ENCODE measurements around the gene IFIH1.

The IFIH1 gene

DNA sequence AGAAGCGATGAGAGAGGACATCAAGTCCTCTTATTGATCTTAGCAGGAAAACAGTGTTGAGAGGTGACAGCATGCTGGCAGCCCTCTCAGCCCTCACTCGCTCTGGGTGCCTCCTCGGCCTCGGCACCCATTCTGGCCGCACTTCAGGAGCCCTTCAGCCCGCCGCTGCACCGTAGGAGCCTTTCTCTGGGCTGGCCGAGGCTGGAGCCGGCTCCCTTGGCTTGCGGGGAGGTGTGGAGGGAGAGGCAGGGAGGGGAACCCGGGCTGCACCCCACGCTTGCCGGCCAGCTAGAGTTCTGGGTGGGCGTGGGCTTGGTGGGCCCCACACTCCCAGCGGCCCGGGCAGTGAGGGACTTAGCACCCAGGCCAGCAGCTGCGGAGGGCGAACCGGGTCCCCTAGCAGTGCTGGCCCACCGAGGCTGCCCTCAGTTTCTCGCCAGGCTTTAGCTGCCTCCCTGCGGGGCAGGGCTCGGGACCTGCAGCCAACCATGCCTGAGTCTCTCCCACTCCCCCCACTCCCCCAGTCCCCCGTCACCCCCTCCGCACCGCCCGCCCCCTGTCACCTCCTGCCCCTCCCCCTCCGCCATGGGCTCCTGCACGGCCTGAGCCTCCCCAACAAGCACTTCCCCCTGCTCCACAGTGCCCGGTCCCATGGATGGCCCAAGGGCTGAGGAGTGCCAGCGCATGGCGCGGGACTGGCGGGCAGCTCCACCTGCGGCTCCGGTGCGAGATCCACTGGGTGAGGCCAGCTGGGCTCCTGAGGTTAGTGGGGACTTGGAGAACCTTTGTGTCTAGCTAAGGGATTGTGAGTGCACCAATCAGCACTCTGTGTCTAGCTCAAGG lies 83.6 kb downstream of the IFIH1 start:
- TF ChIP-seq ZFP3 (CRISPR knock-in tag; IDR thresholded peaks at IDR 0.05) (no peak), ISL1 (CRISPR knock-in tag; IDR thresholded peaks at IDR 0.05) (no peak), ZNF8 (CRISPR knock-in tag; IDR thresholded peaks at IDR 0.05) (no peak), BACH2 (CRISPR knock-in tag; IDR thresholded peaks at IDR 0.05; ENCODE audit: borderline replicate concordance) (no peak), SNAI2 (CRISPR knock-in tag; IDR thresholded peaks at IDR 0.05) (no peak), RARB (CRISPR knock-in tag; IDR thresholded peaks at IDR 0.05) (no peak)
- no peak for ATAC-seq

GRCh38 chr2:162233197-162233596 lies 85.3 kb downstream of the IFIH1 start:
- no peak; the same call in 2 of the 3 replicates for ATAC-seq
- TF ChIP-seq ZNF8 (CRISPR knock-in tag; IDR thresholded peaks at IDR 0.05) (no peak), GLIS3 (CRISPR knock-in tag; IDR thresholded peaks at IDR 0.05) (no peak), ARNTL (CRISPR knock-in tag; IDR thresholded peaks at IDR 0.05; ENCODE audit: borderline replicate concordance, low read depth) (no peak), ZFP30 (CRISPR knock-in tag; IDR thresholded peaks at IDR 0.05) (no peak), ESRRG (CRISPR knock-in tag; IDR thresholded peaks at IDR 0.05) (no peak)

- ATAC-seq = no peak
- TF ChIP-seq ARNTL (CRISPR knock-in tag; IDR thresholded peaks at IDR 0.05; ENCODE audit: borderline replicate concordance, low read depth) (no peak), CSDC2 (CRISPR knock-in tag; IDR thresholded peaks at IDR 0.05) (no peak), TSHZ2 (CRISPR knock-in tag; IDR thresholded peaks at IDR 0.05) (no peak), OSR1 (CRISPR knock-in tag; IDR thresholded peaks at IDR 0.05) (no peak), ESRRG (CRISPR knock-in tag; IDR thresholded peaks at IDR 0.05) (no peak)
These were observed 85.8 kb downstream of the IFIH1 start for GRCh38 chr2:162232671-162233070.

DNA sequence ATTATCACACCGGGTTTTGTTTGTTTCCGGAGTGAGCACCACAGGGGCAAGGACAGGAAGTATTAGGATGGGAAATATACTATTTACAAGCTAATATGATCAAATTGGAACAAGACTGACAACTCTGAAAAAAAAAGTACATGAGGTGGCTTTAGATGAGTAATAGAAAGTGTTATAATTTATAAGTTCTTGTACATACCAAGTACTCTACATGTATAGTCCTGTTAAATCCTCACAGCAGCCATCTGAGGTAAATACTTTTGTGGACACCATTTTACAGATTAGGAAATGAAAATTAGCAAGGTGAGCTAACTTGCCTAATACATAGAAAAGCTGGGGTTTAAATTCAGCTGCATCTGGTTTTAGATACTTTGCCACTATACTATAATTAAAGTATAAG lies 86.5 kb downstream of the IFIH1 start:
- TF ChIP-seq CREB5 (CRISPR knock-in tag; IDR thresholded peaks at IDR 0.05; ENCODE audit: low read depth) (no peak), GLIS3 (CRISPR knock-in tag; IDR thresholded peaks at IDR 0.05) (no peak), ZNF8 (CRISPR knock-in tag; IDR thresholded peaks at IDR 0.05) (no peak), CSDC2 (CRISPR knock-in tag; IDR thresholded peaks at IDR 0.05) (no peak), ESRRG (CRISPR knock-in tag; IDR thresholded peaks at IDR 0.05) (no peak), TSHZ2 (CRISPR knock-in tag; IDR thresholded peaks at IDR 0.05) (no peak), ZFP30 (CRISPR knock-in tag; IDR thresholded peaks at IDR 0.05) (no peak), OSR1 (CRISPR knock-in tag; IDR thresholded peaks at IDR 0.05) (no peak), ZC3H10 (CRISPR knock-in tag; IDR thresholded peaks at IDR 0.05) (no peak), TCF4 (CRISPR knock-in tag; IDR thresholded peaks at IDR 0.05; ENCODE audit: borderline replicate concordance) (no peak), ZNF70 (CRISPR knock-in tag; IDR thresholded peaks at IDR 0.05) (no peak), RARB (CRISPR knock-in tag; IDR thresholded peaks at IDR 0.05) (no peak)
- TF ChIP-seq, protein P1, sequence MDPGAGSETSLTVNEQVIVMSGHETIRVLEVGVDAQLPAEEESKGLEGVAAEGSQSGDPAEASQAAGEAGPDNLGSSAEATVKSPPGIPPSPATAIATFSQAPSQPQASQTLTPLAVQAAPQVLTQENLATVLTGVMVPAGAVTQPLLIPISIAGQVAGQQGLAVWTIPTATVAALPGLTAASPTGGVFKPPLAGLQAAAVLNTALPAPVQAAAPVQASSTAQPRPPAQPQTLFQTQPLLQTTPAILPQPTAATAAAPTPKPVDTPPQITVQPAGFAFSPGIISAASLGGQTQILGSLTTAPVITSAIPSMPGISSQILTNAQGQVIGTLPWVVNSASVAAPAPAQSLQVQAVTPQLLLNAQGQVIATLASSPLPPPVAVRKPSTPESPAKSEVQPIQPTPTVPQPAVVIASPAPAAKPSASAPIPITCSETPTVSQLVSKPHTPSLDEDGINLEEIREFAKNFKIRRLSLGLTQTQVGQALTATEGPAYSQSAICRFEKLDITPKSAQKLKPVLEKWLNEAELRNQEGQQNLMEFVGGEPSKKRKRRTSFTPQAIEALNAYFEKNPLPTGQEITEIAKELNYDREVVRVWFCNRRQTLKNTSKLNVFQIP (CRISPR knock-in tag; IDR thresholded peaks at IDR 0.05; ENCODE audit: borderline replicate concordance, low read depth) = no peak
- no peak for ATAC-seq
